ENCODE data around the gene SAT1. TPM values are rescaled to one million over a fixed set of nuclear protein-coding genes. Genes with fewer than 3 reads are reported as not detected.

The SAT1 gene
- total and polyA plus RNA-seq, 2 donors (not counting 1 experiment from before 2014, with no cell fraction given), result 118 to 148 TPM

DNA sequence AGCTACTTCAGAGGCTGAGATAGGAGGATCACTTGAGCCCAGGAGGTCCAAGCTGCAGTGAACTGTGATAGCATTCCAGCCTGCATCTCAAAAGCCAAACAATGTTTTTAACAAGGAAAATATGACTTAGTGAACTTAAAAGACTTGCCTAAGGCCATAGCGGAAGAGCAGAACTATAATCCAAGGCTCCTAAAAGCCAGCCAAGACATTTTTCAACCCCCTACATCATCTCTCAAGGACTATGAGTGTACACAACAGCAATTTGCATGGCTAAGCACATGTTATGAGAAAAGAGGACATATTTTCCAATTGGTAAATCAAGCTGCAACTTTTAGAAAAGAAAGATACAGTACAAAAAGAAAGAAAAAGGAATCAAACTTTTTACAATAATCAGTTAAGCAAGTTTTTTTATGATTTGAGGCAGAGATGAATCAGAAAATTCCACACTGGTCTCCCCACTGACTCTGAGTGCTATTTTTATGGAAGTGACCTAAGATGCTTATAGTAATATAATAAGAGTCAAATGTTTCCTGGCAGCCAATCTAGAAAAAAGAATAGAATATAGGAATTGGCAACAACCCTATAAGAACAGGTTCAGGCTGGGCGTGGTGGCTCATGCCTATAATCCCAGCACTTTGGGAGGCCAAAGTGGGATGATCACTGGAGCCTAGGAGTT lies 30.1 kb upstream of the SAT1 start:
- Histone ChIP-seq H3K4me1 (ENCODE audit: control insufficient read depth, extremely low read depth, insufficient read depth, low read length) (no peaks in the 10 kb centered on the region), H3K79me2 (ENCODE audit: control insufficient read depth, insufficient read depth, low read length) (no peaks in the 10 kb centered on the region), H3K4me2 (ENCODE audit: extremely low read depth, insufficient read depth, low read length) (no peak overlapping the region), H3K9me3 (ENCODE audit: control insufficient read depth, insufficient read depth, low read depth, low read length) (no peaks in the 10 kb centered on the region), H3K27me3 (ENCODE audit: control insufficient read depth, insufficient read depth, low read length) (no peaks in the 10 kb centered on the region), H4K20me1 (ENCODE audit: control insufficient read depth, extremely low read depth, insufficient read depth, low read length) (no peaks in the 10 kb centered on the region), H3K36me3 (ENCODE audit: control insufficient read depth, insufficient read depth, low read length) (no peaks in the 10 kb centered on the region), H3K27ac (ENCODE audit: insufficient read depth, low read length) (peak overlapping the region; percentile 56), H3K9ac (ENCODE audit: insufficient read depth, low read length) (no peak overlapping the region), H2AFZ (ENCODE audit: low read length) (no peak overlapping the region), H3K4me3 (replicated peaks in 1 of 4; ENCODE audit: control extremely low read depth in 1 of 4, insufficient read depth in 1 of 4, low read depth in 3 of 4, low read length in 4 of 4) (no peak overlapping the region)
- TF ChIP-seq CTCF (conservative IDR thresholded peaks at IDR 0.05 in 1 of 2, IDR thresholded peaks at IDR 0.05 in 1 of 2; ENCODE audit: low read depth in 1 of 2, low read length in 2 of 2) (no peak), EZH2 (IDR thresholded peaks at IDR 0.05; ENCODE audit: low read length, missing control alignments) (no peak)
- DNase-seq (ENCODE audit: low read depth in 2 of 2), result peak; percentile 47 to 72

DNA sequence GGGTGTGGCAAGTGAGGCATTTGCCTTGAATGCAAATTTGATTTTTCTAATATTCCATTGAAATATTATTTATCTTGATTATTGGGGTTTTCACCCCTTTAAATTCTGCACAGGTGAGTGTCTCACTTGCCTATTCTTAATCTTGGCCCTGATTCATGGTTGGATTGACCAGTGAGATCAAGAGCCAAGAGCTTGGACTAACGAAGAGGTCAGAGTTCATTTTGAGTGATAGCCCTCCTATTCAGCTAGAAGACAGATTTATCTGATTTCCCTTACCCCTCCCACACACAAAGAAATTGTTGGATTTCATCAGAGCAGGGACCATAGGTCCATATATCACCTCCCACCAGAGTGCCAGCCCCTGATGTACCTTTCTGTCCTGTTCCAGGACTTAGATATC lies 28.3 kb upstream of the SAT1 start:
- DNase-seq (ENCODE audit: low read depth in 2 of 2), result no peak
- Histone ChIP-seq H3K9me3 (ENCODE audit: control insufficient read depth, insufficient read depth, low read depth, low read length) (no peaks in the 10 kb centered on the region), H3K36me3 (ENCODE audit: control insufficient read depth, insufficient read depth, low read length) (no peaks in the 10 kb centered on the region), H2AFZ (ENCODE audit: low read length) (no peak overlapping the region), H3K4me3 (replicated peaks in 1 of 4; ENCODE audit: control extremely low read depth in 1 of 4, insufficient read depth in 1 of 4, low read depth in 3 of 4, low read length in 4 of 4) (no peak overlapping the region), H4K20me1 (ENCODE audit: control insufficient read depth, extremely low read depth, insufficient read depth, low read length) (no peaks in the 10 kb centered on the region), H3K27ac (ENCODE audit: insufficient read depth, low read length) (no peak overlapping the region), H3K9ac (ENCODE audit: insufficient read depth, low read length) (no peak overlapping the region), H3K4me1 (ENCODE audit: control insufficient read depth, extremely low read depth, insufficient read depth, low read length) (no peaks in the 10 kb centered on the region), H3K79me2 (ENCODE audit: control insufficient read depth, insufficient read depth, low read length) (no peaks in the 10 kb centered on the region), H3K27me3 (ENCODE audit: control insufficient read depth, insufficient read depth, low read length) (no peaks in the 10 kb centered on the region), H3K4me2 (ENCODE audit: extremely low read depth, insufficient read depth, low read length) (no peak overlapping the region)
- TF ChIP-seq EZH2 (IDR thresholded peaks at IDR 0.05; ENCODE audit: low read length, missing control alignments), result no peak

DNA sequence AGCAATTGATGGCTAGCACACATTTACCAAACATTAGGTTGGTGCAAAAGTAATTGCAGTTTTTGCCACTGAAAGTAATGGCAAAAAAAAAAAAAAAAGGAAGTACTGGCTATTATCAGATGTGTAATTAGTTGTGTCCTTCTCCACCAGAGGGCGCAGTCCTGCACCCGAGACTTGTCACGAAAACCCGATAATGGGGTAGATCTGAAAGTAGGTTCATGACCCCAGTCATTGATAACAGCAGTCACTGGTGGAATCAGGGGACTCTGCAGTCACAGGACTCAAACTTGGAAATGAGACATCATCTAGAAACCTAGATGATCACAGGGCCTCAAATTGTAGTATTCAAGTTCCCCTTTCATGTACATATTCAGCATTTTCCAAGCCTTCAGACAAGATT lies 26.8 kb upstream of the SAT1 start:
- DNase-seq (ENCODE audit: low read depth in 2 of 2), result peak; percentile 30 to 60
- Histone ChIP-seq H3K9ac (ENCODE audit: insufficient read depth, low read length) (no peak overlapping the region), H3K4me2 (ENCODE audit: extremely low read depth, insufficient read depth, low read length) (no peak overlapping the region), H3K27me3 (ENCODE audit: control insufficient read depth, insufficient read depth, low read length) (no peaks in the 10 kb centered on the region), H3K79me2 (ENCODE audit: control insufficient read depth, insufficient read depth, low read length) (no peaks in the 10 kb centered on the region), H3K4me1 (ENCODE audit: control insufficient read depth, extremely low read depth, insufficient read depth, low read length) (no peaks in the 10 kb centered on the region), H3K27ac (ENCODE audit: insufficient read depth, low read length) (no peak overlapping the region), H3K9me3 (ENCODE audit: control insufficient read depth, insufficient read depth, low read depth, low read length) (no peaks in the 10 kb centered on the region), H4K20me1 (ENCODE audit: control insufficient read depth, extremely low read depth, insufficient read depth, low read length) (no peaks in the 10 kb centered on the region), H3K36me3 (ENCODE audit: control insufficient read depth, insufficient read depth, low read length) (no peaks in the 10 kb centered on the region), H3K4me3 (replicated peaks in 1 of 4; ENCODE audit: control extremely low read depth in 1 of 4, insufficient read depth in 1 of 4, low read depth in 3 of 4, low read length in 4 of 4) (no peak overlapping the region), H2AFZ (ENCODE audit: low read length) (no peak overlapping the region)
- TF ChIP-seq CTCF (conservative IDR thresholded peaks at IDR 0.05 in 1 of 2, IDR thresholded peaks at IDR 0.05 in 1 of 2; ENCODE audit: low read depth in 1 of 2, low read length in 2 of 2), result peak; percentile 48 to 51
- no peak for TF ChIP-seq EZH2 (IDR thresholded peaks at IDR 0.05; ENCODE audit: low read length, missing control alignments)

All from fibroblast of lung (primary cell).